ENCODE data around the gene TEAD1.

TEAD1 gene

GRCh38 chr11:12702999-12703453, 28.8 kb downstream of the TEAD1 start:
- no peaks in the 10 kb centered on the region for H3K9me3 ChIP-seq (ENCODE audit: control insufficient read depth, insufficient read depth, low read length)
- no peak overlapping the region for H3K4me2 ChIP-seq (ENCODE audit: low read length)
- H3K4me1 ChIP-seq (ENCODE audit: control insufficient read depth, low read length), result no peaks in the 10 kb centered on the region
- no peaks in the 10 kb centered on the region; the same call in 1 of the 2 replicates for H3K27me3 ChIP-seq (ENCODE audit: control insufficient read depth, low read length)
- H4K20me1 ChIP-seq (ENCODE audit: control insufficient read depth, insufficient read depth, low read depth, low read length), result no peaks in the 10 kb centered on the region
- H3F3A ChIP-seq (ENCODE audit: control insufficient read depth, insufficient read depth), result no peaks in the 10 kb centered on the region
- no peaks in the 10 kb centered on the region for H3K36me3 ChIP-seq (ENCODE audit: control insufficient read depth, low read length)
- no peak overlapping the region for H3K27ac ChIP-seq (ENCODE audit: low read depth, low read length)
- H3K4me3 ChIP-seq (ENCODE audit: low read length), result no peak overlapping the region
- H3K9me2 ChIP-seq (replicated peaks; ENCODE audit: control insufficient read depth, low read length), result no peaks in the 10 kb centered on the region
- TF ChIP-seq CTCF (IDR thresholded peaks at IDR 0.05; ENCODE audit: low read depth, low read length, poor library complexity, severe bottlenecking) (no peak), EZH2phosphoT487 (IDR thresholded peaks at IDR 0.05; ENCODE audit: borderline replicate concordance, low read length) (no peak)
- H3K79me2 ChIP-seq (ENCODE audit: control insufficient read depth, low read length), result no peaks in the 10 kb centered on the region

- Histone ChIP-seq H3K27me3 (ENCODE audit: control insufficient read depth, low read length) (no peaks in the 10 kb centered on the region), H4K20me1 (ENCODE audit: control insufficient read depth, insufficient read depth, low read depth, low read length) (no peaks in the 10 kb centered on the region), H3K4me3 (ENCODE audit: low read length) (no peak overlapping the region), H3K36me3 (ENCODE audit: control insufficient read depth, low read length) (no peaks in the 10 kb centered on the region), H3K27ac (ENCODE audit: low read depth, low read length) (no peak overlapping the region), H3K79me2 (ENCODE audit: control insufficient read depth, low read length) (no peaks in the 10 kb centered on the region), H3K9me3 (ENCODE audit: control insufficient read depth, insufficient read depth, low read length) (no peaks in the 10 kb centered on the region), H3K9me2 (replicated peaks; ENCODE audit: control insufficient read depth, low read length) (no peaks in the 10 kb centered on the region), H3K4me1 (ENCODE audit: control insufficient read depth, low read length) (no peaks in the 10 kb centered on the region), H3F3A (ENCODE audit: control insufficient read depth, insufficient read depth) (no peaks in the 10 kb centered on the region), H3K4me2 (ENCODE audit: low read length) (no peak overlapping the region)
- TF ChIP-seq EZH2phosphoT487 (IDR thresholded peaks at IDR 0.05; ENCODE audit: borderline replicate concordance, low read length) (no peak), CTCF (IDR thresholded peaks at IDR 0.05; ENCODE audit: low read depth, low read length, poor library complexity, severe bottlenecking) (no peak)
Measured at GRCh38 chr11:12704049-12704448, 29.8 kb downstream of the TEAD1 start.

- Histone ChIP-seq H3K27ac (ENCODE audit: low read depth, low read length) (no peak overlapping the region), H4K20me1 (ENCODE audit: control insufficient read depth, insufficient read depth, low read depth, low read length) (no peaks in the 10 kb centered on the region), H3F3A (ENCODE audit: control insufficient read depth, insufficient read depth) (no peaks in the 10 kb centered on the region), H3K4me2 (ENCODE audit: low read length) (no peak overlapping the region), H3K79me2 (ENCODE audit: control insufficient read depth, low read length) (no peaks in the 10 kb centered on the region), H3K4me3 (ENCODE audit: low read length) (no peak overlapping the region), H3K4me1 (ENCODE audit: control insufficient read depth, low read length) (no peaks in the 10 kb centered on the region), H3K27me3 (ENCODE audit: control insufficient read depth, low read length) (no peaks in the 10 kb centered on the region), H3K9me2 (replicated peaks; ENCODE audit: control insufficient read depth, low read length) (no peaks in the 10 kb centered on the region), H3K9me3 (ENCODE audit: control insufficient read depth, insufficient read depth, low read length) (no peaks in the 10 kb centered on the region), H3K36me3 (ENCODE audit: control insufficient read depth, low read length) (no peaks in the 10 kb centered on the region)
- no peak for TF ChIP-seq EZH2phosphoT487 (IDR thresholded peaks at IDR 0.05; ENCODE audit: borderline replicate concordance, low read length)
- TF ChIP-seq CTCF (IDR thresholded peaks at IDR 0.05; ENCODE audit: low read depth, low read length, poor library complexity, severe bottlenecking), result no peak
Measured at GRCh38 chr11:12705874-12706273, 31.7 kb downstream of the TEAD1 start.
